ENCODE data around the gene KCTD19.

The KCTD19 gene

DNA sequence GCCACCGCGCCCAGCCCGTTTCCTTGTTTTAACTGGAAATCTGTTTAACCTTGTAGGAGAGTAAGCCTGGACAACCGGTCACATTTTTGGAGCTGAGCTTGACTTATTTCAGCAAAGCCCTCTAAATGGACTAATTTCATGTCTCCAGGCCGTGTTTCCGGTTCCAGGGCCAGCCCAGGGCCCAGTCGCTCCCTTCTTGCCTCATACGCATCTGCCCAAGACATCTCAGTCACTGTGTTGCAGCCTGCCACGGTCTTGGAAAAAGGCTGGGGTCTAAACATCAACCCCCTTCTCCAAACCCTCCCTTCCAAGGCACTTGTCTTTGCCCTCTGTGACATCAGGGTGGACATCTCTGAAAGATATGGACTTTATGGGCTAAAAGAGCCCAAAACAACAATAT lies 28.3 kb downstream of the KCTD19 start:
- Histone ChIP-seq H2BK120ac (ENCODE audit: insufficient read depth, low read length, poor library complexity) (no peak overlapping the region), H3K36me3 (ENCODE audit: control insufficient read depth in 1 of 2, insufficient read depth in 2 of 2, low read length in 2 of 2) (no peaks in the 10 kb centered on the region), H3K18ac (ENCODE audit: low read length) (no peak overlapping the region), H3K27me3 (ENCODE audit: insufficient read depth, low read length) (no peaks in the 10 kb centered on the region), H4K12ac (ENCODE audit: low read depth, low read length) (no peak overlapping the region), H2AFZ (ENCODE audit: insufficient read depth, low read length, poor library complexity) (no peak overlapping the region), H2AK5ac (ENCODE audit: low read length) (no peak overlapping the region), H3K4ac (ENCODE audit: low read depth, low read length) (no peak overlapping the region), H3K14ac (ENCODE audit: low read length) (no peak overlapping the region), H3K4me1 (ENCODE audit: control insufficient read depth in 1 of 2, insufficient read depth in 2 of 2, low read length in 2 of 2) (no peaks in the 10 kb centered on the region), H3K9ac (ENCODE audit: low read length) (no peak overlapping the region), H3K79me2 (ENCODE audit: control insufficient read depth, insufficient read depth, low read length, poor library complexity) (no peaks in the 10 kb centered on the region), H3K4me2 (ENCODE audit: low read length) (no peak overlapping the region), H3K9me3 (ENCODE audit: insufficient read depth, low read depth, low read length) (peaks cover 8% of the 10 kb centered on the region), H2BK12ac (ENCODE audit: low read length) (no peak overlapping the region), H2BK5ac (ENCODE audit: low read depth, low read length, poor library complexity) (no peak overlapping the region), H4K8ac (ENCODE audit: low read depth, low read length) (no peak overlapping the region), H3K23ac (ENCODE audit: low read length) (no peak overlapping the region), H3K27ac (ENCODE audit: low read depth, low read length) (no peak overlapping the region), H3K4me3 (ENCODE audit: low read depth, low read length) (no peak overlapping the region), H3K79me1 (ENCODE audit: low read length) (no peaks in the 10 kb centered on the region), H4K91ac (ENCODE audit: low read depth, low read length) (no peak overlapping the region)
- WGBS (ENCODE audit: extremely low coverage, insufficient coverage, insufficient read length), result no CpG with 5 or more reads among the region's 9 CpGs
- DNase-seq, result no peak

DNA sequence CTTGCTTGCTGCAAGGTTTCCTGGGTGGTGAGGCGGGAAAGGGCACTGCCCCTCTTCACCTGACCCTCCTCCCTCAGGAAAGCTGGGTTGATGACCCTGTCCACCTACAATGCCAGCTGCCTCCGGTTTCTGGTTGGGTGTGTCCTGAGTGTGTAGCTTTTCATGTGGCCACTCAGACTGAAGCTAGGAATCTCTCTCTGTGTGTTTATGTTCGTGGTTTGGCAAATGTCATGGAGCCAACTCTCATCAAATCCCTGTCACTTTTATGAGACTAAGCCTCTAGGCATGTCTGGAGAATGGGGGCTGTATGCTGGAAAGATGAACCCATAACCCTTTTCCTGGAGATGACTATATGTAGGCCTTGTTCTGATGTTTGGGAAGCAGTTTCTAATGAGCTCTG lies 30.1 kb downstream of the KCTD19 start:
- no peak overlapping the region for H2AFZ ChIP-seq (ENCODE audit: insufficient read depth, low read length, poor library complexity)
- no peak overlapping the region for H2BK5ac ChIP-seq (ENCODE audit: low read depth, low read length, poor library complexity)
- H4K12ac ChIP-seq (ENCODE audit: low read depth, low read length), result no peak overlapping the region
- H3K14ac ChIP-seq (ENCODE audit: low read length), result no peak overlapping the region
- H3K79me2 ChIP-seq (ENCODE audit: control insufficient read depth, insufficient read depth, low read length, poor library complexity), result no peaks in the 10 kb centered on the region
- H2BK12ac ChIP-seq (ENCODE audit: low read length), result no peak overlapping the region
- H2AK5ac ChIP-seq (ENCODE audit: low read length), result no peak overlapping the region
- H3K4me3 ChIP-seq (ENCODE audit: low read depth, low read length), result no peak overlapping the region
- no peak for DNase-seq
- peaks cover 7% of the 10 kb centered on the region for H3K9me3 ChIP-seq (ENCODE audit: insufficient read depth, low read depth, low read length)
- no peaks in the 10 kb centered on the region for H3K4me1 ChIP-seq (ENCODE audit: control insufficient read depth in 1 of 2, insufficient read depth in 2 of 2, low read length in 2 of 2)
- no peak overlapping the region for H3K23ac ChIP-seq (ENCODE audit: low read length)
- no peak overlapping the region for H3K4me2 ChIP-seq (ENCODE audit: low read length)
- H2BK120ac ChIP-seq (ENCODE audit: insufficient read depth, low read length, poor library complexity), result no peak overlapping the region
- no peak overlapping the region for H4K91ac ChIP-seq (ENCODE audit: low read depth, low read length)
- WGBS (ENCODE audit: extremely low coverage, insufficient coverage, insufficient read length), result no CpG with 5 or more reads among the region's 3 CpGs
- no peak overlapping the region for H3K4ac ChIP-seq (ENCODE audit: low read depth, low read length)
- no peak overlapping the region for H3K9ac ChIP-seq (ENCODE audit: low read length)
- H3K27me3 ChIP-seq (ENCODE audit: insufficient read depth, low read length), result no peaks in the 10 kb centered on the region
- no peaks in the 10 kb centered on the region for H3K36me3 ChIP-seq (ENCODE audit: control insufficient read depth in 1 of 2, insufficient read depth in 2 of 2, low read length in 2 of 2)
- no peak overlapping the region for H4K8ac ChIP-seq (ENCODE audit: low read depth, low read length)
- H3K18ac ChIP-seq (ENCODE audit: low read length), result no peak overlapping the region
- H3K27ac ChIP-seq (ENCODE audit: low read depth, low read length), result no peak overlapping the region
- no peaks in the 10 kb centered on the region for H3K79me1 ChIP-seq (ENCODE audit: low read length)

DNA sequence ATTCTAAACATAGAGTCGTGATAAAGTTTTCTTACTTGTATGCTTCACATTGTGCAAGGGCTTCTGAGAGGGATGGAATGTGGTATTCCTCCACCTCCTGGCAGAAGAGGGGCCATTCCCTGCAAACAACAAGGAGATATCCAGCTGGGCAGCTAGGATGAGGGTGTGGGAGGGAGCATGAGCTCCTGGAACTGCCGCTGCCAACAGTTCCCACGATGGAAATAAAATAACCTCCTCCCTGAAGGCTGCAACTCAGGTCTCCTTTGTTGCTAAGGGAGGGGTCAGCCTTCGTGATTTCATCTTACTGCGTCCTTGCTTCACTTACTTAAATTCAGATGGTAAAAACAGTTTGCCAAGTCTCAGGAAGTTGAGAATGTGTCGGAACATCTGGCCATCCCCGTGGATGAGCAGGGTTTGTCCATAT lies 31.6 kb downstream of the KCTD19 start:
- Histone ChIP-seq H3K9me3 (ENCODE audit: insufficient read depth, low read depth, low read length) (peaks cover 7% of the 10 kb centered on the region), H4K8ac (ENCODE audit: low read depth, low read length) (no peak overlapping the region), H3K4ac (ENCODE audit: low read depth, low read length) (no peak overlapping the region), H3K4me3 (ENCODE audit: low read depth, low read length) (no peak overlapping the region), H2AK5ac (ENCODE audit: low read length) (no peak overlapping the region), H3K23ac (ENCODE audit: low read length) (no peak overlapping the region), H3K9ac (ENCODE audit: low read length) (no peak overlapping the region), H4K12ac (ENCODE audit: low read depth, low read length) (no peak overlapping the region), H2AFZ (ENCODE audit: insufficient read depth, low read length, poor library complexity) (no peak overlapping the region), H3K4me2 (ENCODE audit: low read length) (no peak overlapping the region), H3K27me3 (ENCODE audit: insufficient read depth, low read length) (no peaks in the 10 kb centered on the region), H2BK120ac (ENCODE audit: insufficient read depth, low read length, poor library complexity) (no peak overlapping the region), H3K27ac (ENCODE audit: low read depth, low read length) (no peak overlapping the region), H3K4me1 (ENCODE audit: control insufficient read depth in 1 of 2, insufficient read depth in 2 of 2, low read length in 2 of 2) (no peaks in the 10 kb centered on the region), H3K79me2 (ENCODE audit: control insufficient read depth, insufficient read depth, low read length, poor library complexity) (no peaks in the 10 kb centered on the region), H4K91ac (ENCODE audit: low read depth, low read length) (no peak overlapping the region), H2BK12ac (ENCODE audit: low read length) (no peak overlapping the region), H2BK5ac (ENCODE audit: low read depth, low read length, poor library complexity) (no peak overlapping the region), H3K36me3 (ENCODE audit: control insufficient read depth in 1 of 2, insufficient read depth in 2 of 2, low read length in 2 of 2) (no peaks in the 10 kb centered on the region), H3K79me1 (ENCODE audit: low read length) (no peaks in the 10 kb centered on the region), H3K14ac (ENCODE audit: low read length) (no peak overlapping the region), H3K18ac (ENCODE audit: low read length) (no peak overlapping the region)
- WGBS (ENCODE audit: extremely low coverage, insufficient coverage, insufficient read length), result no CpG with 5 or more reads among the region's 7 CpGs
- DNase-seq, result no peak

DNA sequence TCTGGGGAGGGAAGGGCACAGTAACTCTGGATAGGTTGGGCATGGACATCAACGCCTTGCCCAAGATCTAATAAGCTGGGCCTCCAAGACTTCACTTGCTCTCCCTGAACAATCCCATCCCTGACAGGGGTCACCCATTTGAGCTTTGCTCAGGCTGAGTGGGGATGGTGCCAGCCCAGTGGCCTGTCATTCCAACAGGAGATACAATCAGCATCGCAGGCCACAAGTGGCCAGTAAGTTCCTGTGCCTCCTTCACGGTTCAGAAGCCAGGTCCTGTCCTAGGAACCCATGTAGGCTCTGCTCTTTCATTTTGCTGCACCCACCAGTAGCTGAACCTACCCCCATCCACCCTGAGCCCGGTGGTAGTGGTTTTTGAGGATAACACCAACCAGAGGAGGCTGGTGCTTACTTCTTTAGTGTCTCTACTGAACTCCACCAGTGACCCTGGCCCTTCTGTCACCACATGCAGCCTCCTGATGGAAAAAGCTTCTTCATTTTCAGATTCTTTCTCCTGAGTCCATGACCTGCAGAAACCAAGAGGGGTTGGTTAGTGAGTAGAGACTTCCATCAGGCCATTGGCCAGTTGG lies 32.3 kb downstream of the KCTD19 start:
- Histone ChIP-seq H3K79me2 (ENCODE audit: control insufficient read depth, insufficient read depth, low read length, poor library complexity) (no peaks in the 10 kb centered on the region), H2BK12ac (ENCODE audit: low read length) (no peak overlapping the region), H3K4ac (ENCODE audit: low read depth, low read length) (no peak overlapping the region), H3K9me3 (ENCODE audit: insufficient read depth, low read depth, low read length) (peaks cover 7% of the 10 kb centered on the region), H3K14ac (ENCODE audit: low read length) (no peak overlapping the region), H2BK120ac (ENCODE audit: insufficient read depth, low read length, poor library complexity) (no peak overlapping the region), H3K4me2 (ENCODE audit: low read length) (no peak overlapping the region), H3K4me1 (ENCODE audit: control insufficient read depth in 1 of 2, insufficient read depth in 2 of 2, low read length in 2 of 2) (no peaks in the 10 kb centered on the region), H4K12ac (ENCODE audit: low read depth, low read length) (no peak overlapping the region), H3K79me1 (ENCODE audit: low read length) (no peaks in the 10 kb centered on the region), H3K9ac (ENCODE audit: low read length) (no peak overlapping the region), H4K8ac (ENCODE audit: low read depth, low read length) (no peak overlapping the region), H3K27ac (ENCODE audit: low read depth, low read length) (no peak overlapping the region), H3K27me3 (ENCODE audit: insufficient read depth, low read length) (no peaks in the 10 kb centered on the region), H2AFZ (ENCODE audit: insufficient read depth, low read length, poor library complexity) (no peak overlapping the region), H3K23ac (ENCODE audit: low read length) (no peak overlapping the region), H3K4me3 (ENCODE audit: low read depth, low read length) (no peak overlapping the region), H4K91ac (ENCODE audit: low read depth, low read length) (no peak overlapping the region), H2AK5ac (ENCODE audit: low read length) (no peak overlapping the region), H3K18ac (ENCODE audit: low read length) (no peak overlapping the region), H2BK5ac (ENCODE audit: low read depth, low read length, poor library complexity) (no peak overlapping the region), H3K36me3 (ENCODE audit: control insufficient read depth in 1 of 2, insufficient read depth in 2 of 2, low read length in 2 of 2) (no peaks in the 10 kb centered on the region)
- WGBS (ENCODE audit: extremely low coverage, insufficient coverage, insufficient read length), result no CpG with 5 or more reads among the region's 4 CpGs
- no peak for DNase-seq
